C4-2B (cell line): ENCODE data around the gene ARHGAP11A.
"Not testable (repeated sequence)": the region's sequence is repeated elsewhere in the genome, so short reads cannot be mapped to it uniquely, and the experiment has no call there.

Experiments used
- ZFX ChIP-seq: fragments of 450-650 bp; IDR thresholded peaks from 2 replicates; pipeline ENCODE4 v1.6.1; 2017
- TF ChIP-seq, protein P1 (sequence below): fragments of 450-650 bp; conservative IDR thresholded peaks from 2 replicates; pipeline ENCODE4 v1.5.1; 2017; ENCODE audit warnings: mild to moderate bottlenecking

DNA sequence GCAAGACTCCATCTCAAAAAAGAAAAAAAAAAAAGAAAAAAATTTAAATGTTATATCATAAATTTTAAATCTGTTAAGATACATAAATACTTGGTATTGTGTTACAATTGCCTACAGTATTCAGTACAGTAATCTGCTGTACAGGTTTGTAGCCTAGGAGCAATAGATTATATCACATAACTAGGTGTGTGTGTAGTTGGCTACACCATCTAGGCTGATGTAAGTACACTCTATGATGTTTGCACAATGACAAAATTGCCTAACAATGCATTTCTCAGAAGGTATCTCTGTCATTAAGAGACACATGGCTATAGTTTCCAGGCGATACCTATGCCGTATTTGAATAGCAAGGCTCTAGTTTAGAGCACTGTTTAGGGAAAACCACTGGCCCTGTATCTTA, 5.8 kb upstream of the ARHGAP11A start:
- TF ChIP-seq, protein P1, sequence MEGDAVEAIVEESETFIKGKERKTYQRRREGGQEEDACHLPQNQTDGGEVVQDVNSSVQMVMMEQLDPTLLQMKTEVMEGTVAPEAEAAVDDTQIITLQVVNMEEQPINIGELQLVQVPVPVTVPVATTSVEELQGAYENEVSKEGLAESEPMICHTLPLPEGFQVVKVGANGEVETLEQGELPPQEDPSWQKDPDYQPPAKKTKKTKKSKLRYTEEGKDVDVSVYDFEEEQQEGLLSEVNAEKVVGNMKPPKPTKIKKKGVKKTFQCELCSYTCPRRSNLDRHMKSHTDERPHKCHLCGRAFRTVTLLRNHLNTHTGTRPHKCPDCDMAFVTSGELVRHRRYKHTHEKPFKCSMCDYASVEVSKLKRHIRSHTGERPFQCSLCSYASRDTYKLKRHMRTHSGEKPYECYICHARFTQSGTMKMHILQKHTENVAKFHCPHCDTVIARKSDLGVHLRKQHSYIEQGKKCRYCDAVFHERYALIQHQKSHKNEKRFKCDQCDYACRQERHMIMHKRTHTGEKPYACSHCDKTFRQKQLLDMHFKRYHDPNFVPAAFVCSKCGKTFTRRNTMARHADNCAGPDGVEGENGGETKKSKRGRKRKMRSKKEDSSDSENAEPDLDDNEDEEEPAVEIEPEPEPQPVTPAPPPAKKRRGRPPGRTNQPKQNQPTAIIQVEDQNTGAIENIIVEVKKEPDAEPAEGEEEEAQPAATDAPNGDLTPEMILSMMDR, result not testable (repeated sequence)
- not testable (repeated sequence) for TF ChIP-seq ZFX
